ENCODE results near the gene ZNF576.
"Not testable (repeated sequence)": the region's sequence is repeated elsewhere in the genome, so short reads cannot be mapped to it uniquely, and the experiment has no call there.

- TF ChIP-seq, protein P1, sequence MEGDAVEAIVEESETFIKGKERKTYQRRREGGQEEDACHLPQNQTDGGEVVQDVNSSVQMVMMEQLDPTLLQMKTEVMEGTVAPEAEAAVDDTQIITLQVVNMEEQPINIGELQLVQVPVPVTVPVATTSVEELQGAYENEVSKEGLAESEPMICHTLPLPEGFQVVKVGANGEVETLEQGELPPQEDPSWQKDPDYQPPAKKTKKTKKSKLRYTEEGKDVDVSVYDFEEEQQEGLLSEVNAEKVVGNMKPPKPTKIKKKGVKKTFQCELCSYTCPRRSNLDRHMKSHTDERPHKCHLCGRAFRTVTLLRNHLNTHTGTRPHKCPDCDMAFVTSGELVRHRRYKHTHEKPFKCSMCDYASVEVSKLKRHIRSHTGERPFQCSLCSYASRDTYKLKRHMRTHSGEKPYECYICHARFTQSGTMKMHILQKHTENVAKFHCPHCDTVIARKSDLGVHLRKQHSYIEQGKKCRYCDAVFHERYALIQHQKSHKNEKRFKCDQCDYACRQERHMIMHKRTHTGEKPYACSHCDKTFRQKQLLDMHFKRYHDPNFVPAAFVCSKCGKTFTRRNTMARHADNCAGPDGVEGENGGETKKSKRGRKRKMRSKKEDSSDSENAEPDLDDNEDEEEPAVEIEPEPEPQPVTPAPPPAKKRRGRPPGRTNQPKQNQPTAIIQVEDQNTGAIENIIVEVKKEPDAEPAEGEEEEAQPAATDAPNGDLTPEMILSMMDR (IDR thresholded peaks at IDR 0.05; ENCODE audit: low read depth, low read length) = not testable (repeated sequence)
- not testable (repeated sequence) for TF ChIP-seq MYC (IDR thresholded peaks at IDR 0.05; ENCODE audit: low read depth, low read length); POLR2A (IDR thresholded peaks at IDR 0.05; ENCODE audit: extremely low read depth, insufficient read length)
Observed at GRCh38 chr19:43650276-43650675, 53.9 kb downstream of the ZNF576 start.

Measured in NB4 (cell line).